ENCODE measurements around the gene ABHD5.
"Not testable (repeated sequence)": the region's sequence is repeated elsewhere in the genome, so short reads cannot be mapped to it uniquely, and the experiment has no call there.

ABHD5 gene

DNA sequence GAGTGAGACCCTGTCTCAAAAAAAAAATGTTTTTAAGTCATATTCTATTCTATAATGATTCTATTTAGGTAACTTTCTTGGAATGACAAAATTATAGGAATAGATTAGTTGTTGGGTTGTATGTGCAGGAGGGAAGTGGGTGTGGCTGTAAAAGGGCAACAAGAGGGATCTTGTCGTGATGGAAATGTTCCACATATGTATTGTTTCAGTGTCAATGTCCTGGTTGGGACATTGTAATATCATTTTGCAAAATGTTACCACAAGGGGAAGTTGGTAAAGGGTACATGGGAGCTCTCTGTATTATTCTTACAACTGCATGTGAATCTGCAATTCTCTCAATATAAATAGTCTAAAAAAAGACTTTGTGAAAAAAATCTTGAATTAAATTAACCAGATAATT lies 14.3 kb upstream of the ABHD5 start:
- H3K4me2 ChIP-seq (ENCODE audit: low read length), result no peak overlapping the region
- H3F3A ChIP-seq (ENCODE audit: control insufficient read depth, insufficient read depth), result no peaks in the 10 kb centered on the region
- H3K9me3 ChIP-seq (ENCODE audit: control insufficient read depth, insufficient read depth, low read length), result no peaks in the 10 kb centered on the region
- H3K9me2 ChIP-seq (replicated peaks; ENCODE audit: control insufficient read depth, low read length), result no peaks in the 10 kb centered on the region
- no peaks in the 10 kb centered on the region for H3K4me1 ChIP-seq (ENCODE audit: control insufficient read depth, low read length)
- no peaks in the 10 kb centered on the region for H4K20me1 ChIP-seq (ENCODE audit: control insufficient read depth, insufficient read depth, low read depth, low read length)
- no peaks in the 10 kb centered on the region for H3K36me3 ChIP-seq (ENCODE audit: control insufficient read depth, low read length)
- H3K27ac ChIP-seq (ENCODE audit: low read depth, low read length), result no peak overlapping the region
- H3K4me3 ChIP-seq (ENCODE audit: low read length), result no peak overlapping the region
- TF ChIP-seq EZH2phosphoT487 (IDR thresholded peaks at IDR 0.05; ENCODE audit: borderline replicate concordance, low read length), result no peak
- TF ChIP-seq, protein P1, sequence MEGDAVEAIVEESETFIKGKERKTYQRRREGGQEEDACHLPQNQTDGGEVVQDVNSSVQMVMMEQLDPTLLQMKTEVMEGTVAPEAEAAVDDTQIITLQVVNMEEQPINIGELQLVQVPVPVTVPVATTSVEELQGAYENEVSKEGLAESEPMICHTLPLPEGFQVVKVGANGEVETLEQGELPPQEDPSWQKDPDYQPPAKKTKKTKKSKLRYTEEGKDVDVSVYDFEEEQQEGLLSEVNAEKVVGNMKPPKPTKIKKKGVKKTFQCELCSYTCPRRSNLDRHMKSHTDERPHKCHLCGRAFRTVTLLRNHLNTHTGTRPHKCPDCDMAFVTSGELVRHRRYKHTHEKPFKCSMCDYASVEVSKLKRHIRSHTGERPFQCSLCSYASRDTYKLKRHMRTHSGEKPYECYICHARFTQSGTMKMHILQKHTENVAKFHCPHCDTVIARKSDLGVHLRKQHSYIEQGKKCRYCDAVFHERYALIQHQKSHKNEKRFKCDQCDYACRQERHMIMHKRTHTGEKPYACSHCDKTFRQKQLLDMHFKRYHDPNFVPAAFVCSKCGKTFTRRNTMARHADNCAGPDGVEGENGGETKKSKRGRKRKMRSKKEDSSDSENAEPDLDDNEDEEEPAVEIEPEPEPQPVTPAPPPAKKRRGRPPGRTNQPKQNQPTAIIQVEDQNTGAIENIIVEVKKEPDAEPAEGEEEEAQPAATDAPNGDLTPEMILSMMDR (IDR thresholded peaks at IDR 0.05; ENCODE audit: low read depth, low read length, poor library complexity, severe bottlenecking), result no peak
- no peaks in the 10 kb centered on the region for H3K79me2 ChIP-seq (ENCODE audit: control insufficient read depth, low read length)
- H3K27me3 ChIP-seq (ENCODE audit: control insufficient read depth, low read length), result no peaks in the 10 kb centered on the region

DNA sequence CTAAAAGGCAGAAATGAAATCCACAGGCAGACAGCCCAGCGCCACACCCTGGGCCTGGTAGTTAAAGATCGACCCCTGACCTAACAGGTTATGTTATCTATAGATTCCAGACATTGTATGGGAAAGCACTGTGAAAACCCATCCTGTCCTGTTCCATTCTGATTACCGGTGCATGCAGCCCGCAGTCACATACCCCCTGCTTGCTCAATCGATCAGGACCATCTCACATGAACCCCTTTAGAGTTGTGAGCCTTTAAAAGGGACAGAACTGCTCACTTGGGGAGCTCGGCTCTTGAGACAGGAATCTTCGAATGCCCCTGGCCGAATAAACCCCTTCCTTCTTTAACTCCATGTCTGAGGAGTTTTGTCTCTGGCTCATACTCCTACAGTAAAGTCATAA lies 12.4 kb upstream of the ABHD5 start:
- not testable (repeated sequence) for H3K27ac ChIP-seq (ENCODE audit: low read depth, low read length); H3K4me3 ChIP-seq (ENCODE audit: low read length); H3K9me2 ChIP-seq (replicated peaks; ENCODE audit: control insufficient read depth, low read length)

DNA sequence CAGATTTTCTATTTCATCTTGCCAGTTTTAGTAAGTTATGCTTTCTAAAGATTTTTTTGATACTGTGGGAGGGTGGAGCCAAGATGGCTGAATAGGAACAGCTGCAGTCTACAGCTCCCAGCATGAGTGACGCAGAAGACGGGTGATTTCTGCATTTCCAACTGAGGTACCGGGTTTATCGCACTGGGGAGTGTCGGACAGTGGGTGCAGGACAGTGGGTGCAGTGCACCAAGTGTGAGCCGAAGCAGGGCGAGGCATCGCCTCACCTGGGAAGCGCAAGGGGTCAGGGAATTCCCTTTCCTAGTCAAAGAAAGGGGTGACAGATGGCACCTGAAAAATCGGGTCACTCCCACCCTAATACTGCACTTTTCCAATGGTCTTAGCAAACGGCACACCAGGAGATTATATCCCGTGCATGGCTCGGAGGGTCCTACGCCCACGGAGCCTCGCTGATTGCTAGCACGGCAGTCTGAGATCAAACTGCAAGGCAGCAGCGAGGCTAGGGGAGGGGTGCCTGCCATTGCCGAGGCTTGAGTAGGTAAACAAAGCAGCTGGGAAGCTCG lies 11.8 kb upstream of the ABHD5 start:
- not testable (repeated sequence) for H3K4me3 ChIP-seq (ENCODE audit: low read length); H4K20me1 ChIP-seq (ENCODE audit: control insufficient read depth, insufficient read depth, low read depth, low read length); H3K27ac ChIP-seq (ENCODE audit: low read depth, low read length); H3K9me2 ChIP-seq (replicated peaks; ENCODE audit: control insufficient read depth, low read length); H3K9me3 ChIP-seq (ENCODE audit: control insufficient read depth, insufficient read depth, low read length); H3K4me1 ChIP-seq (ENCODE audit: control insufficient read depth, low read length); H3F3A ChIP-seq (ENCODE audit: control insufficient read depth, insufficient read depth); H3K27me3 ChIP-seq (ENCODE audit: control insufficient read depth, low read length); H3K36me3 ChIP-seq (ENCODE audit: control insufficient read depth, low read length); H3K79me2 ChIP-seq (ENCODE audit: control insufficient read depth, low read length); H3K4me2 ChIP-seq (ENCODE audit: low read length)

More for the DNA sequence above, 12.4 kb upstream of the ABHD5 start:
- not testable (repeated sequence) for H3K27me3 ChIP-seq (ENCODE audit: control insufficient read depth, low read length); H3K4me1 ChIP-seq (ENCODE audit: control insufficient read depth, low read length); H3K36me3 ChIP-seq (ENCODE audit: control insufficient read depth, low read length); H3K79me2 ChIP-seq (ENCODE audit: control insufficient read depth, low read length); H3K9me3 ChIP-seq (ENCODE audit: control insufficient read depth, insufficient read depth, low read length); H4K20me1 ChIP-seq (ENCODE audit: control insufficient read depth, insufficient read depth, low read depth, low read length); H3K4me2 ChIP-seq (ENCODE audit: low read length); H3F3A ChIP-seq (ENCODE audit: control insufficient read depth, insufficient read depth)

DNA sequence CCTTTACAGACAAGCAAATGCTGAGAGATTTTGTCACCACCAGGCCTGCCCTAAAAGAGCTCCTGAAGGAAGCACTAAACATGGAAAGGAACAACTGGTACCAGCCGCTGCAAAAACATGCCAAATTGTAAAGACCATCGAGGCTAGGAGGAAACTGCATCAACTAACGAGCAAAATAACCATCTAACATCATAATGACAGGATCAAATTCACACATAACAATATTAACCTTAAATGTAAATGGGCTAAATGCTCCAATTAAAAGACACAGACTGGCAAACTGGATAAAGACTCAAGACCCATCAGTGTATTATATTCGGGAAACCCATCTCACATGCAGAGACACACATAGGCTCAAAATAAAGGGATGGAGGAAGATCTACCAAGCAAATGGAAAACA lies 9.9 kb upstream of the ABHD5 start:
- H3K79me2 ChIP-seq (ENCODE audit: control insufficient read depth, low read length); H3F3A ChIP-seq (ENCODE audit: control insufficient read depth, insufficient read depth); H3K4me3 ChIP-seq (ENCODE audit: low read length); H3K36me3 ChIP-seq (ENCODE audit: control insufficient read depth, low read length); H3K4me1 ChIP-seq (ENCODE audit: control insufficient read depth, low read length); H4K20me1 ChIP-seq (ENCODE audit: control insufficient read depth, insufficient read depth, low read depth, low read length); H3K9me2 ChIP-seq (replicated peaks; ENCODE audit: control insufficient read depth, low read length); H3K27me3 ChIP-seq (ENCODE audit: control insufficient read depth, low read length); H3K9me3 ChIP-seq (ENCODE audit: control insufficient read depth, insufficient read depth, low read length); H3K4me2 ChIP-seq (ENCODE audit: low read length); H3K27ac ChIP-seq (ENCODE audit: low read depth, low read length): not testable (repeated sequence)

DNA sequence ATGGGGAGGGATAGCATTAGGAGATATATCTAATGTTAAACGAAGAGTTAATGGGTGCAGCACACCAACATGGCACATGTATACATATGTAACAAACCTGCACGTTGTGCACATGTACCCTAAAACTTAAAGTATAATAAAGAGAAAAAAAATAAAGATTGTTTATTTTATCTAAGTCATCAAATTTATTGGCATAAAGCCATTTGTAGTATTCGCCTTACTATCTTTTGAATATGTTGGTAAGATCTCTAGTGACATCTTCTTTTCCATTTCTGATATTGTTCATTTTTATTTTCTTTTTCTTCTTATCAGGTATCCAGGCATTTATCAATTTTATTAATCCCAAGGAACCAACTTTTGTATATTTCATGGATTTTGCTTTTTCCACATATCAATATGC lies 5.8 kb upstream of the ABHD5 start:
- Histone ChIP-seq H3K27me3 (ENCODE audit: control insufficient read depth, low read length) (peaks cover 4% of the 10 kb centered on the region; the same call in 1 of the 2 replicates), H3K36me3 (ENCODE audit: control insufficient read depth, low read length) (no peaks in the 10 kb centered on the region)

More for the DNA sequence above, 5.8 kb upstream of the ABHD5 start:
- Histone ChIP-seq H3K4me2 (ENCODE audit: low read length) (no peak overlapping the region), H3K27ac (ENCODE audit: low read depth, low read length) (no peak overlapping the region), H3K4me1 (ENCODE audit: control insufficient read depth, low read length) (peaks cover 4% of the 10 kb centered on the region), H3K9me3 (ENCODE audit: control insufficient read depth, insufficient read depth, low read length) (no peaks in the 10 kb centered on the region), H3K4me3 (ENCODE audit: low read length) (no peak overlapping the region), H3F3A (ENCODE audit: control insufficient read depth, insufficient read depth) (peaks cover 3% of the 10 kb centered on the region), H3K9me2 (replicated peaks; ENCODE audit: control insufficient read depth, low read length) (no peaks in the 10 kb centered on the region; the same call in 1 of the 2 replicates), H4K20me1 (ENCODE audit: control insufficient read depth, insufficient read depth, low read depth, low read length) (no peaks in the 10 kb centered on the region), H3K79me2 (ENCODE audit: control insufficient read depth, low read length) (no peaks in the 10 kb centered on the region)
- TF ChIP-seq, protein P1 (IDR thresholded peaks at IDR 0.05; ENCODE audit: low read depth, low read length, poor library complexity, severe bottlenecking), result no peak
- TF ChIP-seq EZH2phosphoT487 (IDR thresholded peaks at IDR 0.05; ENCODE audit: borderline replicate concordance, low read length), result no peak
